Loucy (cell line): ENCODE data around the gene MDN1.

Source experiments
- H2AFZ ChIP-seq: fragments of 200-600 bp; sonication (generic); 2 replicates; pipeline ENCODE4 v1.6.0; 2016; ENCODE audit warnings: antibody characterized with exemption, mild to moderate bottlenecking, low read length, moderate library complexity
- H3F3A ChIP-seq: fragments of 200-600 bp; 2 replicates; pipeline ENCODE4 v1.6.0; 2016; ENCODE audit warnings: antibody characterized with exemption, low read depth, mild to moderate bottlenecking
- H3K27me3 ChIP-seq: fragments of 200-600 bp; sonication (generic); 2 replicates; pipeline ENCODE4 v1.6.1; 2014; ENCODE audit warnings: low read length, mild to moderate bottlenecking; ENCODE audit not compliant: insufficient read depth, poor library complexity, severe bottlenecking
- H3K36me3 ChIP-seq: fragments of 200-600 bp; sonication (generic); 2 replicates; pipeline ENCODE4 v1.6.1; 2016; ENCODE audit warnings: low read length; ENCODE audit not compliant: insufficient read depth
- H3K4me1 ChIP-seq: fragments of 200-600 bp; sonication (generic); 2 replicates; pipeline ENCODE4 v1.5.1; 2014; ENCODE audit warnings: low read length, mild to moderate bottlenecking; ENCODE audit not compliant: insufficient read depth, poor library complexity, severe bottlenecking
- H3K4me2 ChIP-seq: fragments of 200-600 bp; sonication (generic); 2 replicates; pipeline ENCODE4 v1.6.0; 2014; ENCODE audit warnings: antibody characterized with exemption, low read length, low read depth, mild to moderate bottlenecking; ENCODE audit not compliant: poor library complexity, severe bottlenecking
- H3K4me3 ChIP-seq: fragments of 200-600 bp; sonication (generic); 2 replicates; pipeline ENCODE4 v1.5.1; 2014; ENCODE audit warnings: low read length, mild to moderate bottlenecking, mixed read lengths; ENCODE audit not compliant: poor library complexity, severe bottlenecking
- H3K79me2 ChIP-seq: fragments of 200-600 bp; sonication (generic); 2 replicates; pipeline ENCODE4 v1.6.1; 2014; ENCODE audit warnings: low read length; ENCODE audit not compliant: insufficient read depth
- H3K9ac ChIP-seq: fragments of 200-600 bp; sonication (generic); 2 replicates; pipeline ENCODE4 v1.6.0; 2014; ENCODE audit warnings: mild to moderate bottlenecking, low read depth, low read length, moderate library complexity; ENCODE audit not compliant: poor library complexity, severe bottlenecking
- H3K9me2 ChIP-seq: fragments of 200-600 bp; sonication (generic); replicated peaks from 2 replicates; pipeline ENCODE4 v1.6.1; 2016; ENCODE audit warnings: low read depth, low read length, mixed read lengths
- H3K9me3 ChIP-seq: fragments of 200-600 bp; sonication (generic); 2 replicates; pipeline ENCODE4 v1.6.1; 2014; ENCODE audit warnings: mild to moderate bottlenecking, antibody characterized with exemption, low read length, low read depth; ENCODE audit not compliant: insufficient read depth
- H4K20me1 ChIP-seq: fragments of 200-600 bp; sonication (generic); 2 replicates; pipeline ENCODE4 v1.6.0; 2014; ENCODE audit warnings: antibody characterized with exemption, low read length, mild to moderate bottlenecking; ENCODE audit not compliant: insufficient read depth, poor library complexity, severe bottlenecking
- EZH2phosphoT487 ChIP-seq: fragments of 200-600 bp; IDR thresholded peaks from 2 replicates; pipeline ENCODE4 v1.6.1; 2018; ENCODE audit warnings: antibody characterized with exemption, mild to moderate bottlenecking, moderate library complexity, borderline replicate concordance
- TF ChIP-seq, protein P1 (sequence below): fragments of 200-600 bp; sonication (generic); conservative IDR thresholded peaks from 2 replicates; pipeline ENCODE4 v1.5.1; 2014; ENCODE audit warnings: mild to moderate bottlenecking, antibody characterized with exemption, low read length

The MDN1 gene

GRCh38 chr6:89781070-89782034 lies 38.2 kb downstream of the MDN1 start:
- no peak overlapping the region for H3K9ac ChIP-seq
- no peaks in the 10 kb centered on the region for H3K27me3 ChIP-seq
- H3K79me2 ChIP-seq: no peaks in the 10 kb centered on the region
- no peak overlapping the region for H2AFZ ChIP-seq
- H4K20me1 ChIP-seq: no peaks in the 10 kb centered on the region
- TF ChIP-seq, protein P1, sequence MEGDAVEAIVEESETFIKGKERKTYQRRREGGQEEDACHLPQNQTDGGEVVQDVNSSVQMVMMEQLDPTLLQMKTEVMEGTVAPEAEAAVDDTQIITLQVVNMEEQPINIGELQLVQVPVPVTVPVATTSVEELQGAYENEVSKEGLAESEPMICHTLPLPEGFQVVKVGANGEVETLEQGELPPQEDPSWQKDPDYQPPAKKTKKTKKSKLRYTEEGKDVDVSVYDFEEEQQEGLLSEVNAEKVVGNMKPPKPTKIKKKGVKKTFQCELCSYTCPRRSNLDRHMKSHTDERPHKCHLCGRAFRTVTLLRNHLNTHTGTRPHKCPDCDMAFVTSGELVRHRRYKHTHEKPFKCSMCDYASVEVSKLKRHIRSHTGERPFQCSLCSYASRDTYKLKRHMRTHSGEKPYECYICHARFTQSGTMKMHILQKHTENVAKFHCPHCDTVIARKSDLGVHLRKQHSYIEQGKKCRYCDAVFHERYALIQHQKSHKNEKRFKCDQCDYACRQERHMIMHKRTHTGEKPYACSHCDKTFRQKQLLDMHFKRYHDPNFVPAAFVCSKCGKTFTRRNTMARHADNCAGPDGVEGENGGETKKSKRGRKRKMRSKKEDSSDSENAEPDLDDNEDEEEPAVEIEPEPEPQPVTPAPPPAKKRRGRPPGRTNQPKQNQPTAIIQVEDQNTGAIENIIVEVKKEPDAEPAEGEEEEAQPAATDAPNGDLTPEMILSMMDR: no peak
- TF ChIP-seq EZH2phosphoT487: no peak
- H3K4me3 ChIP-seq: no peak overlapping the region
- no peaks in the 10 kb centered on the region for H3K9me2 ChIP-seq
- H3F3A ChIP-seq: no peaks in the 10 kb centered on the region
- peaks cover 71% of the 10 kb centered on the region; the same call in 1 of the 2 replicates for H3K36me3 ChIP-seq
- H3K4me2 ChIP-seq: no peak overlapping the region
- H3K4me1 ChIP-seq: no peaks in the 10 kb centered on the region
- H3K9me3 ChIP-seq: no peaks in the 10 kb centered on the region; the same call in 1 of the 2 replicates

GRCh38 chr6:89777455-89777854 lies 42.1 kb downstream of the MDN1 start:
- no peaks in the 10 kb centered on the region for H3K4me1 ChIP-seq
- H2AFZ ChIP-seq: no peak overlapping the region
- H3K9me2 ChIP-seq: no peaks in the 10 kb centered on the region
- no peaks in the 10 kb centered on the region for H3K27me3 ChIP-seq
- H3K4me2 ChIP-seq: no peak overlapping the region
- no peak for TF ChIP-seq EZH2phosphoT487
- TF ChIP-seq, protein P1: no peak
- no peaks in the 10 kb centered on the region for H3K9me3 ChIP-seq
- no peak overlapping the region for H3K4me3 ChIP-seq
- peaks cover 67% of the 10 kb centered on the region; the same call in 1 of the 2 replicates for H3K36me3 ChIP-seq
- H3K9ac ChIP-seq: no peak overlapping the region
- H3F3A ChIP-seq: no peaks in the 10 kb centered on the region
- no peaks in the 10 kb centered on the region for H4K20me1 ChIP-seq
- no peaks in the 10 kb centered on the region for H3K79me2 ChIP-seq

GRCh38 chr6:89776583-89777233 lies 42.9 kb downstream of the MDN1 start:
- Histone ChIP-seq H3K4me1 (no peaks in the 10 kb centered on the region), H3F3A (no peaks in the 10 kb centered on the region), H3K27me3 (no peaks in the 10 kb centered on the region), H3K9ac (no peak overlapping the region), H3K9me2 (no peaks in the 10 kb centered on the region), H3K9me3 (no peaks in the 10 kb centered on the region), H4K20me1 (no peaks in the 10 kb centered on the region), H3K36me3 (peaks cover 70% of the 10 kb centered on the region; the same call in 1 of the 2 replicates), H3K4me3 (no peak overlapping the region), H3K4me2 (no peak overlapping the region), H3K79me2 (no peaks in the 10 kb centered on the region), H2AFZ (no peak overlapping the region)
- TF ChIP-seq, protein P1: no peak
- TF ChIP-seq EZH2phosphoT487: no peak
